Neuron (in vitro differentiated cells): Measurements from ENCODE around the gene NRXN3.

Source experiments
- H2AFZ ChIP-seq: one replicate; pipeline ENCODE4 v1.6.1; 2013; ENCODE audit warnings: low read depth, mild to moderate bottlenecking, inconsistent platforms, low read length, moderate library complexity
- H3K27me3 ChIP-seq: one replicate; pipeline ENCODE4 v1.6.1; 2013; ENCODE audit warnings: low read length; ENCODE audit not compliant: insufficient read depth
- H3K36me3 ChIP-seq: one replicate; pipeline ENCODE4 v1.6.1; 2013; ENCODE audit warnings: low read length; ENCODE audit not compliant: insufficient read depth
- H3K4me1 ChIP-seq: one replicate; pipeline ENCODE4 v1.6.1; 2013; ENCODE audit warnings: low read length; ENCODE audit not compliant: insufficient read depth
- H3K4me3 ChIP-seq: 2 replicates; pipeline ENCODE4 v1.5.1; 2013; ENCODE audit warnings: mild to moderate bottlenecking, low read length, moderate library complexity
- H3K9me3 ChIP-seq: one replicate; pipeline ENCODE4 v1.6.1; 2013; ENCODE audit warnings: low read length

NRXN3 gene

GRCh38 chr14:79586416-79586815, 1416.2 kb downstream of the NRXN3 start:
- H2AFZ ChIP-seq = no peak overlapping the region
- no peaks in the 10 kb centered on the region for H3K9me3 ChIP-seq
- H3K4me3 ChIP-seq = no peak overlapping the region
- H3K27me3 ChIP-seq = no peaks in the 10 kb centered on the region
- H3K4me1 ChIP-seq = no peaks in the 10 kb centered on the region
- no peaks in the 10 kb centered on the region for H3K36me3 ChIP-seq

GRCh38 chr14:79586989-79587598, 1416.9 kb downstream of the NRXN3 start:
- Histone ChIP-seq H3K36me3 (no peaks in the 10 kb centered on the region), H3K27me3 (no peaks in the 10 kb centered on the region), H3K9me3 (no peaks in the 10 kb centered on the region), H3K4me3 (no peak overlapping the region), H2AFZ (no peak overlapping the region), H3K4me1 (no peaks in the 10 kb centered on the region)

- Histone ChIP-seq H3K4me3 (no peak overlapping the region), H3K27me3 (no peaks in the 10 kb centered on the region), H3K4me1 (no peaks in the 10 kb centered on the region), H2AFZ (no peak overlapping the region), H3K9me3 (no peaks in the 10 kb centered on the region), H3K36me3 (no peaks in the 10 kb centered on the region)
These were observed 1417.7 kb downstream of the NRXN3 start for GRCh38 chr14:79587875-79588274.

GRCh38 chr14:79588398-79588797, 1418.2 kb downstream of the NRXN3 start:
- Histone ChIP-seq H3K4me1 (no peaks in the 10 kb centered on the region), H2AFZ (no peak overlapping the region), H3K36me3 (no peaks in the 10 kb centered on the region), H3K9me3 (no peaks in the 10 kb centered on the region), H3K27me3 (no peaks in the 10 kb centered on the region), H3K4me3 (no peak overlapping the region)

GRCh38 chr14:79596551-79596950, 1426.4 kb downstream of the NRXN3 start:
- H3K4me1 ChIP-seq = no peaks in the 10 kb centered on the region
- no peak overlapping the region for H2AFZ ChIP-seq
- H3K4me3 ChIP-seq = no peak overlapping the region
- no peaks in the 10 kb centered on the region for H3K27me3 ChIP-seq
- H3K36me3 ChIP-seq = no peaks in the 10 kb centered on the region
- H3K9me3 ChIP-seq = no peaks in the 10 kb centered on the region

- H2AFZ ChIP-seq = no peak overlapping the region
- no peaks in the 10 kb centered on the region for H3K27me3 ChIP-seq
- no peak overlapping the region for H3K4me3 ChIP-seq
- no peaks in the 10 kb centered on the region for H3K36me3 ChIP-seq
- no peaks in the 10 kb centered on the region for H3K4me1 ChIP-seq
- H3K9me3 ChIP-seq = no peaks in the 10 kb centered on the region
These were observed 1427.4 kb downstream of the NRXN3 start for GRCh38 chr14:79597566-79597965.

- Histone ChIP-seq H3K4me3 (no peak overlapping the region), H3K4me1 (no peaks in the 10 kb centered on the region), H3K9me3 (no peaks in the 10 kb centered on the region), H3K36me3 (no peaks in the 10 kb centered on the region), H3K27me3 (no peaks in the 10 kb centered on the region), H2AFZ (no peak overlapping the region)
These were observed 1428.2 kb downstream of the NRXN3 start for GRCh38 chr14:79598339-79598738.

- H3K9me3 ChIP-seq = no peaks in the 10 kb centered on the region
- no peak overlapping the region for H2AFZ ChIP-seq
- H3K36me3 ChIP-seq = no peaks in the 10 kb centered on the region
- H3K4me3 ChIP-seq = no peak overlapping the region
- H3K27me3 ChIP-seq = no peaks in the 10 kb centered on the region
- no peaks in the 10 kb centered on the region for H3K4me1 ChIP-seq
These were observed 1429.1 kb downstream of the NRXN3 start for GRCh38 chr14:79599239-79599638.

GRCh38 chr14:79600406-79600805, 1430.2 kb downstream of the NRXN3 start:
- H3K27me3 ChIP-seq = no peaks in the 10 kb centered on the region

GRCh38 chr14:79601579-79601978, 1431.4 kb downstream of the NRXN3 start:
- Histone ChIP-seq H3K36me3 (no peaks in the 10 kb centered on the region), H2AFZ (no peak overlapping the region), H3K4me1 (no peaks in the 10 kb centered on the region), H3K9me3 (no peaks in the 10 kb centered on the region), H3K4me3 (no peak overlapping the region), H3K27me3 (no peaks in the 10 kb centered on the region)

More at GRCh38 chr14:79600406-79600805, 1430.2 kb downstream of the NRXN3 start:
- Histone ChIP-seq H3K4me3 (no peak overlapping the region), H2AFZ (no peak overlapping the region), H3K4me1 (no peaks in the 10 kb centered on the region), H3K36me3 (no peaks in the 10 kb centered on the region), H3K9me3 (no peaks in the 10 kb centered on the region)

GRCh38 chr14:79602045-79602444, 1431.9 kb downstream of the NRXN3 start:
- no peaks in the 10 kb centered on the region for H3K9me3 ChIP-seq
- H3K27me3 ChIP-seq = no peaks in the 10 kb centered on the region
- no peak overlapping the region for H2AFZ ChIP-seq
- no peaks in the 10 kb centered on the region for H3K4me1 ChIP-seq
- no peaks in the 10 kb centered on the region for H3K36me3 ChIP-seq
- no peak overlapping the region for H3K4me3 ChIP-seq

GRCh38 chr14:79602742-79603141, 1432.6 kb downstream of the NRXN3 start:
- no peaks in the 10 kb centered on the region for H3K27me3 ChIP-seq
- H3K4me3 ChIP-seq = no peak overlapping the region
- no peaks in the 10 kb centered on the region for H3K36me3 ChIP-seq
- H3K9me3 ChIP-seq = no peaks in the 10 kb centered on the region
- H2AFZ ChIP-seq = no peak overlapping the region
- no peaks in the 10 kb centered on the region for H3K4me1 ChIP-seq

GRCh38 chr14:79605849-79606248, 1435.7 kb downstream of the NRXN3 start:
- Histone ChIP-seq H3K9me3 (no peaks in the 10 kb centered on the region), H3K36me3 (no peaks in the 10 kb centered on the region), H2AFZ (no peak overlapping the region), H3K4me3 (no peak overlapping the region), H3K27me3 (no peaks in the 10 kb centered on the region), H3K4me1 (no peaks in the 10 kb centered on the region)

- H3K4me3 ChIP-seq = no peak overlapping the region
- H2AFZ ChIP-seq = no peak overlapping the region
- no peaks in the 10 kb centered on the region for H3K36me3 ChIP-seq
- H3K4me1 ChIP-seq = no peaks in the 10 kb centered on the region
- no peaks in the 10 kb centered on the region for H3K27me3 ChIP-seq
- no peaks in the 10 kb centered on the region for H3K9me3 ChIP-seq
These were observed 1438.3 kb downstream of the NRXN3 start for GRCh38 chr14:79608446-79608845.
